ENCODE measurements around the gene ZNHIT2.

GRCh38 chr11:65124480-65125196, 7.1 kb upstream of the ZNHIT2 start:
- TF ChIP-seq CTCF (IDR thresholded peaks at IDR 0.05; ENCODE audit: control extremely low read depth in 1 of 3, insufficient read depth in 1 of 3, low read depth in 1 of 3, low read length in 3 of 3) (no peak), HDAC2 (IDR thresholded peaks at IDR 0.05; ENCODE audit: borderline replicate concordance in 1 of 2, low read depth in 2 of 2, low read length in 2 of 2) (no peak), NRF1 (IDR thresholded peaks at IDR 0.05; ENCODE audit: low read depth, low read length) (no peak), JUN (IDR thresholded peaks at IDR 0.05; ENCODE audit: low read depth, low read length) (no peak), POLR2AphosphoS5 (IDR thresholded peaks at IDR 0.05; ENCODE audit: low read depth, low read length) (no peak)
